Activated effector memory CD4-positive, alpha-beta T cell treated with anti-CD3 and anti-CD28 coated beads, Interleukin-2, amount 50 U/mL, for 16 hours (primary cell): ENCODE data around the gene TADA1.

ENCODE experiments used
- DNase-seq: peaks from one replicate; pipeline ENCODE4 v3.0.0-alpha.2; 2020

TADA1 gene, protein sequence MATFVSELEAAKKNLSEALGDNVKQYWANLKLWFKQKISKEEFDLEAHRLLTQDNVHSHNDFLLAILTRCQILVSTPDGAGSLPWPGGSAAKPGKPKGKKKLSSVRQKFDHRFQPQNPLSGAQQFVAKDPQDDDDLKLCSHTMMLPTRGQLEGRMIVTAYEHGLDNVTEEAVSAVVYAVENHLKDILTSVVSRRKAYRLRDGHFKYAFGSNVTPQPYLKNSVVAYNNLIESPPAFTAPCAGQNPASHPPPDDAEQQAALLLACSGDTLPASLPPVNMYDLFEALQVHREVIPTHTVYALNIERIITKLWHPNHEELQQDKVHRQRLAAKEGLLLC

DNA sequence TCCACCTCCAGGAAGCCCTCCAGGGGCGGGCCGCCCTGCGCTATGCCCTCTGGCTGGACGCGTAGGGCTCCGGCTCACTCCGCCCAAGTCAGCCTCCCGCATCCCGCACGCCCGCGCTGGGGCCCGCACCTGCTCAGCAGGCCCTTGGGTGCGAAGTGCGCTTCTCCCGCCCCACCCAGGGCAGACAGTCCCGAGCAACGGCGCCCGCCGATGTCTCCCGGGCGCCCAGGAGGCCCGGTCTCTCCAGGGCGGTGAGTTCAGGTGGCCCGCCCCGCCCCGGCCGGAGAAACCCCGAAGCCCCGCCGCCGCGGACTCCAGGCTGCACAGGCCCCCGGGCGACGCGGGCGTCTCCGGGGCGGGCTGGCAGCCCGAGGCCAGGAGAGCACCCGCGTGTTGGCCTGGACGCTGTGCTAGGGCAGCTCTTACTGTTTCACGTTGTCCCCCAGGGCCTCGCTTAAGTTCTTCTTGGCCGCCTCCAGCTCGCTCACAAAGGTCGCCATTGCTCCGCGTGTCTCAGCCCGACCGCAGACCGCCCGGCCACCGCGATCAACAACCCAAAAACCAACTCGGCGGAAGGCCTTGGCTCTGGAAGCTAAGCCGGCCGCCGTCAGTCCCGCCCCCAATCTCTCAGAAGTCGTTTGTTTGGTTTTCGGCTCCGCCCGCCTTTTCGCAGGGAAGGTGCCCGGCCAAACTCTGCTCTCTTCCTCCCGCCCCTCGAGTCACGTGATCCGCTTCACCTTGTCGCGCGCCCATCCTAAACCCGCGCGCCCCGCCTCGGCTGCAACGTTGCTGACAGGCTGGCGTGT lies at the start of gene TADA1:
Gene TADA1, minus strand, starts transcription at position 531 of the 806 bp plus-strand sequence. Its CDS starts 31 bp downstream, at position 500.
- DNase-seq, result peak; percentile 99

DNA sequence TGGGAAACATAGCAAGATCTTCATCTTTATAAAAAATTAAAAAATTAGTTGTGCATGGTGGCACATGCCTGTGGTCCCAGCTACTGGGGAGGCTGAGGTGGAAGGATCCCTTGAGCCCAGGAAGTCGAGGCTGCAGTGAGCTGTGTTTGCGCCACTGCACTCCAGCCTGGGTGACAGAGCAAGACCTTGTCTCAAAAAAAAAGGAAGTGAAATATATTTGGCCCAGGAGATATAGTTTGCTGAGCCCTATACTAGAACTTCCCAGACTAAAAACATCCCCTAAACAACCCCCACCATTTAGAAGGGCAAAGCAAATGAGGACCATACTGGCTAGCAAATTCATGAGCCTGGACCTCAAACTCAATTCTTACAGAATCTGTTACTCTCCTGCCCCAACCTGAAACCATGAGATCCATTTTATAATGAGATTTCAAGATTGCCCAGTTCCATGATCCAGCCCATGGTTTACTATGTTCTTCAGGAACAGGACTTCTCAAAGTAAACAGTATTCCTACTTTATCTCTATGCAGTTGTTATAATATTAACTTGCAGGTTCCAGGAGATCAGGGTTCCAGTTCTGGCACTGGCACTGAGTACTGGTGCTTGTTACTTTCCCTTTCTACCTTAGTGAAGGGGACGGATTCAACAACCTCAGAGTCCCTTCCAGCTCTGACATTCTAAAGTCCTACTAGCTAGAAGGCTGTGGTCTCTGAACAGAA lies 48.9 kb upstream of the TADA1 start:
- no peak for DNase-seq

DNA sequence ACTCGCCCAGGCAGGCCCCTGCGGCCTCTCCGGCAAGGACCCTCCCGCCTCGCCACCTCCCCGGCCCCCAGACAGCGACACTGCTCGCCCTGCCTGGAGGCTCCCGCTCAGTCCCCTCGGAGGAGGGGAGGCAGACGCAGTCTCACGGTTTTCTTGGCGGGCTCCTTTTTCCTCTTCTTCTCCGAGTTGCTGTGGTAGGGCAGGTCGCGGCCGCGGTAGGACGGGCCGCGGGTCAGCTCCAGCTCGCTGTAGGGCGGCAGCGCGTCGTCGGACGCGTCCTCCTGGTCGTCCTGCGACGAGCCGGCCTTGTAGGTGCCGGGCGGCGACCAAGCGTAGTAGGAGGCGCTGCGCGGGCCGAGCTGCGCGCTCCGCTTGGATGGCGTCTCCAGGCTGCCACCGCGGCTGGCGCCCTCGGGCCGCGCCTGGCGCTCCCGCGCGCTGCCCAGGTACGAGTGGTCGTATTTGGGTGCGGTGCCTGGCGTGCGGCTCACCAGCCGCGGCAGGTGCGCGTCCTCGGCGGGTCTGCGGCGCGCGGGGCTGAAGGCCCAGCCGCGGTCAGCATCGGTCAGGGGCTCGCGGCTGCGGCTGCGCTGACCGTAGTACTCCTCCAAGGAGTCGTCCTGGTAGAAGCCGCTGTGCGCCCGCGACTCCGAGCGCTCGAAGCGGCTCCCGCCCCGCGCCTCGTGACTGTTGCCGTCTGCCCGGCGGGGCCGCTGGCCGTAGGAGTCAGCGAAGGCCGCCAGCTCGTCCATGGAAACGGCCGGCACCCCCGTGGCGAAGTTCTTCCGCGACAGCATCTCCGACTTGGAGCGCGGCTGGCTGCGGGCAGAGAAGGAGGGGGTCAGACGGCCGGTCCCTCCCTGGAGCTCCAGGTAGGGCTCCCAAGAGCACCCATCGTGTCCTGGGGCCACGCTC lies 44.8 kb upstream of the TADA1 start:
- DNase-seq, result no peak

DNA sequence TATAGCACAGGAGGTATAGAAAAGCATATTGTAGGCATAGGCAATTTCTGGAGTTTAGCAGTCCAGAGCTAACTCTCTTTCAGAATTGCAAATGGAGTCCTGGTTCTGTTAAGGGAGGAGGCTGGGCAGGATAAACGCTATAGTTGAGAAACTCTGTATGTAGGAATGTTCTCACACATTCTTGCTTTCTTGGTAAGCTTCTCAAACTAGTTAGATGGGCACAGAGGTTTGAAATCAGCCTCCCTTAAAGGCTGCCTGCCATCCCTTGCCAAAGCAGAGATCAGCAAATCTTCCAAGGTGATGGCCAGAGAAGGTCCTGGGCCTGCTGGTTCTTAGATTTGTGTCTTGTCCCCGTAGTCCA lies 42.9 kb upstream of the TADA1 start:
- DNase-seq, result no peak

DNA sequence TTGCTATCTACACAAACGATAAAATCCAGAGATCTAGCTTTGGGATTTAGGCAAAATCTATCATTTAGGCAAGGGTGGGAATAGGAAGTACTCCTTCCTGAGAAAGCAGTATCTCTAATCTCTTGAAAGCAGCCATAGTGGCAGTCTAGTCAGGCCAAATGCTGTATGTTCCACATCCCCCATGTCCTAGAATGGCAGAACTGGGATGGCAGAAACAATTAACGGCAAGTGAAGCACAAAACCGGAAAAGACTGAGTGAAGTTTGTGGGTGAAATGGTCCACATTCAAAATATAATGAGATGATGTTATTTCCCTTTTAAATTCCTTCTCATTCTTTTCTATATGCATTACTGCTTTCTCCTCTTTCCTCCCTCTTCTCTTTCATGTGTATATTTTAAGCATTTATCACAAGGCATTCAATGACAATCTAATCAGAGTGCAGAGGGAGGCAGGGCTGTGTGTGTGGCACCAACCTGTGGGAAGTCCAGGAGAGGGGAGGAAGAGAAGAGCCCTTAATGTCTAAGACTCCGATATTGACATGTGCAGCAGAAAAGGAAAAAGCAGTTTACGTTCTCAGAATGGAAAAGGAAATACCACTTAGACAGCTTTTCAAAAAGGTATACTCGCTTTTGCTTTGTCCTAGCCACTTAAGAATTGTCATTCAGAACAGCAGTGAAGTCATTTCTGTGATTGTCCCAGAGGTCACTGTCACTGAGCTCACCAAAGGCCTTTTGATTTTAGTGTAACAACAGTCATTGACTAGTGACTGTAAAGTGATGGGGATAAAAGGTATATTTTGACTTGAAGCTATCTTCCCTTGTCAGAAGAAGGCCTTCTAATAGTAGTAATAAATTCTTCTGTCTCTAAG lies 42.3 kb upstream of the TADA1 start:
- no peak for DNase-seq

DNA sequence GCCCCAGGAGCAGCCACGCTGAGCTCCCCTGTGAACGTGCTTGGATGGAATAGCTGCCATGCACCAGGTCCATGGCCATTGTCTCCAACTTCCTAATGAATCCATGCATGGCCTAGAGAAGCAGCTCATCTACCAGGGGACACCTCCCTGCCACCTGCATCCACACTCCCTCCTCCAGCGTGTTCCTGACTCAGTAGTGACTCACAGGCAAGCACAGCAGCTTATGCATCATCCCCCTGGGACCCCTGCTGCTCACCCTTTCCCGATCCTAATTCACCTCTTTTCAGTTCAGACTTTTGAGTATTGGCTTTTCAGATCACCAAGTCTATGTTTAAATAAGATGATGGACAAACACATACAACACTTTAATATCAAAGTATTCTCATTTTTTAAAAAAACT lies 39.9 kb upstream of the TADA1 start:
- DNase-seq, result no peak

DNA sequence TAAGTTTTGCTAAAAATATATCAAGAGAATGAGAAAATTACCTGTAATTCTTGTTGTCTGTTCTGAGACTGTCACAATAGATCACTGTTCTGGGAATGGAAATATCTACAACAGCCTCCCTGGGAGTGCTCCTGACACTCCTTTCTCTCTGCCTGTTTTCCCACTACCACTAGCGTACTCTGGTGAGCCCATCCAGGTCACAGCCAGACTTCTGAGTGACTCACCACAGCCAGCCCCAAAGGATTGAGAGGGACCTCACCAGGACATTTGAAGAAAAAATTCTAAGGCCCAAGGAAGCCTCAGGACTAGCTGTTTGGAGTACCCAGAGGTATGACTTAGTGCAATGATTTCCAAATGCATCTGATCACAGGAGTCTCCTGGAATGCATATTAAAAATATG lies 39.0 kb upstream of the TADA1 start:
- DNase-seq, result no peak

DNA sequence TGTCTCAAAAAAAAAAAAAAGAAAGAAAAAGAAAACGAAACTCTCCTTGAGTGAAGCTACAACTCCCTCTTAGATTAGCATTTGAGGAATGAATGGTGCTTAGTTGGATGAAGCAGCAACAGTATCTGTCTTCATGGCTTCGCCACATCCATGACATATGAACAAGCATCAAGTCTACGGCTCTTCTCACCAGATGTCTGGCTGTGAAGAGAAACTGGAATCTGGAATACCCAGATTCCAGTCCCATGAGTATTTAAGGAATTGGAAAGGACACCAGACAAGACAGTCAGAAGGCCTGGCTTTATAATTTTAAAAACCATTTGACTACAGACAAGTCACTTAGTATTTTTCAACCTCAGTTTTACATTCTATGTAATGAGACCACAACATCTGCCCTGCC lies 38.0 kb upstream of the TADA1 start:
- DNase-seq, result no peak

DNA sequence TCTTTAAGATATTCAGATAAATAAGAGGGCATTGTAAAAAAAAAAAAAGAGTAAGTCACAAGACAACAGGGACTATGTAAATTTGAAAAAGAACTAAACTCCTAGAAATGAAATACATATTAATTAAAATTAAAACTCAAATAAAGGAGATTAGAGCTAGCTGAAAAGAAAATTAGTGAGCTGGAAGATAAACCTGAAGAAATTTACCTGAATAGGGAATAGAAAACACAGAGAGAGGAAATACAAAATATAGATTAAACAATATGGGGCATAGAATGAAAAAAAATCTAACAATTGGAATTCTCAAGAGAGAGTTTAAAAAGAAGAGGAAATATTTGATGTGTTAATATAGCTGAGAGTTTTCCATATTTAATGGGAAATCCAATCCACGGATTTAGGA lies 35.6 kb upstream of the TADA1 start:
- DNase-seq, result no peak

DNA sequence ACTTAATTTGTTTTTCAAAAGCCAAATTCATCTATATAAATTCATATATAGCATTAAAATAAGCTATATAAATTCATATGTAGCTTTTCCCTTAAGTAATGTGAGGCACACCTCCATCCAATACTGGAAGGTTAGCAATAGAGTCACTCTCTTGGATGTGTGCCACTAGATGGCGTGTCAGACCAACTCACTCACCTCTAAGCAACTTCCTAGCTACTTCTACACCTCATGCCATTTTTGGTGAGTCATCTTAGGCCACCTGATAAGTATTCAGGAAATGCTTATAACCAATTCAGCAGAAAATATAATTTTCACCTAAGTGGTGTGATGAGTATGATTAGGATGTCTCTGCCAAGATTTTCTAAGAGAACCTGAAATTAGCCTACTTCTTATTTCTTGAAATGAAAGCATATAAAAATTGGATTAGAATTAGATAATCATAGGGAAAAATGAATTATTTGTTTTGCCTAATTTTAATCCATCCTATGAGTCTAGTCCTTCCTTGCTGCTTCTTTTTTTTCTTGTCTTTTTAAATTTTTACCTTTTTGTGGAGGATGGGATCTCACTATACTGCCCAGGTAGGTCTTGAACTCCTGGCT lies 34.4 kb upstream of the TADA1 start:
- peak; percentile 88 for DNase-seq

DNA sequence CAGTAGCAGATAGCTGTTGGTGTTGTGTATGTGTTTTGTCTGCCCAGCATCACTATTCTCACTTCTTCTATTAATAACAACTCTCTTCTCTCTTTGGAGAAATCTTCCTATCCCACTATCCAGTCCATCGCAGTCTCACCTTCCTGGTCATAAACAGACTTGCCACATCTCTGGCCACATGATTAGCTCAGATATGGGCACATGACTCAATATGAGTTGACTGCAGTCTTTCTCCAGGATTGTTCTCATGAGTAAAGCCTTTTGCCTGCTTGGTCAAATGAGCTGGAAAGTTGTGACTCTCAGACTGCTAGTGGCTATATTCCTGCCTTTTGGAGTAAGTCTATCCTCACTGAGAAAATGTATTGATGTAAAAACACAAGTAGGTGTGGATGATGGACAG lies 32.9 kb upstream of the TADA1 start:
- no peak for DNase-seq

DNA sequence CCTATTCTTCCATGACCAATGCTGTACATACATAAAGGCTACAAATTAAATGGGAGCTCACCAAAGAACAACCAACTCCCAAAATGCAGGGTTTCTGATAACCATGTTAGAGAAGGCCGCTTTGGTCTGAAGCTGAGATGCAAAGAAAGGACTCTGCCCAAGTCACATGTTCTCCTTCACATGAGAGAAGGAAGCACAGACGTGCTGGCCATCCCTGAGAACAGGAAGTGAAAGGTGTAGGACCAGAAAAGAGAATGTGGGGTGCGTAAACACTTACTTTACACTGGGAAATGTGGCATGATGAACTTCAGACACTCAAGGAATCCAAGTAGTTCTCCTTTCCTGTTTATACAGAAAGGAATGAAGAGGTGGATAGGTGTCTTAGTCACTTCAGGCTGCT lies 31.7 kb upstream of the TADA1 start:
- no peak for DNase-seq

DNA sequence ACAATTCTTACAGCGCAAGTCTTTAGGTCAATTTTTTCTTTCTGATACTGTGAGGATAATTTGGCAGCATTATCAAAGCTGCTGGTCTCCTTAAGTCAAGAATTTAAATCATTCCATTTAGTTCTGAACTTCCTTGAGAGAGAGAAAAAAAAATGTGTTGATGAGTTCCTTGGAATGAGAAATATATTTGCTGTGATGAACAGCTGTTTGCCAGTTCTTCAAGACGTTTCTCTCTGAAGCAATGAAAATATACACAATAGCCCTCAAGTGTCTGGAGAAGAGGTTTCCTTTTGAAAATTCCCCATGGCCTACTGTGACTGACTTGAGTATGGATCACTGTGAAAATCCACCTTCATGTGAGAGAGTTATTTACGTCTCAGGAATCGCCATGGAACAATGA lies 31.0 kb upstream of the TADA1 start:
- no peak for DNase-seq

DNA sequence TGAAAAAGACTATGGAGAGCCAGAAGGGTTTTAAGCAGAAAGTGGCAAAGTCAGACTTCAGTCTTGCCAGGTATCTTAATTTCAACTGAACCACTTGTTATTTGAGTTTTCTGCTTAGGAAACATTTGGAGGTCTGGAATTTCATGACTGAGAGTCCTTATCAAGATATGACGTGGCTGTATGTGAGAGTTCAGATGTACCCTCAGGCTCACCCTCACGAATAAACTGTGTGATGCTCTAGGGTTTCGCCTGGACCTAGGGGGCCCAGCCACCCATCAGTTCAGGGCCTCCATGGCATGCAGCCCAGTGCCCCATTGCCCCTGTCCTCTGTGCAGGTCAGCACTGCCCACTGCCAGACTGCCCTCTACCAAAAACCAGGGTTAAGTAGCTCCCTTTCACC lies 30.6 kb upstream of the TADA1 start:
- no peak for DNase-seq

DNA sequence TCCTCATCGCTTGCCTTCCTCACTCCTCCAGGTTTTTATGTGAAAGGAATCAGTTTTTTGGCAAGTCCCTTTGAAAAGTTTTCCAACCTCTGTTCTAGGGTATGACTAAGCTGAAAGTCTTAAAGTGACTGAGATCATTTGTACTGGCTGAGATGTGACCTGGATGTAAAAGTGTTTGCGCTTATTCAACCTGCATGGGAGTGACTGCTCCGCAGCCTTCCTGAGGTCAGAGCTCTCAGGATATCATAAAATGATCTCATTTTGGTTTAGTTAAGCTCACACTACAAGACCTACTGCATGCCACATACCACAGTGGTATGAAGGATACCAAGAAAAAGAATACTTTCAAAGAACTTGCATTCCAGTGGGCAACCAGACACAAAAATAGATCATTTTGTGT lies 29.8 kb upstream of the TADA1 start:
- DNase-seq, result no peak

DNA sequence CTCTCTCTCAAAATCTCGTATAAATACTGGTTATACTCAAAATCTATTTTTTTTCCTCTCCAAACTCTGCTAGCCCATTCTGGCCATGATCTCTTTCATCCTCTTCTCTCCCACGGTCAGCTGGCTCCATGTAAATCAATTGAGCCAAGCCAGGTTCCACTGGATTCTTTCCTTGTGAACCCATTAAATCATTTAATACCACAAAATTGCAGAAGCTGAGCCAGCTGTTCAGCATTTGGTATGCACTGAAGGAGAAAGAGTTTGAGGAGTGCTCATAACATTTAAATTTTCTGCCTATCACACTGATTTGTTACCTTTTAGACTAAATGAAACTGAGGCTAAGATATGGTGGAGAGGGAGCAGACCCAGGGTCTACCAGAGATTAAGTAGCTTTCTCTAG lies 29.1 kb upstream of the TADA1 start:
- no peak for DNase-seq

DNA sequence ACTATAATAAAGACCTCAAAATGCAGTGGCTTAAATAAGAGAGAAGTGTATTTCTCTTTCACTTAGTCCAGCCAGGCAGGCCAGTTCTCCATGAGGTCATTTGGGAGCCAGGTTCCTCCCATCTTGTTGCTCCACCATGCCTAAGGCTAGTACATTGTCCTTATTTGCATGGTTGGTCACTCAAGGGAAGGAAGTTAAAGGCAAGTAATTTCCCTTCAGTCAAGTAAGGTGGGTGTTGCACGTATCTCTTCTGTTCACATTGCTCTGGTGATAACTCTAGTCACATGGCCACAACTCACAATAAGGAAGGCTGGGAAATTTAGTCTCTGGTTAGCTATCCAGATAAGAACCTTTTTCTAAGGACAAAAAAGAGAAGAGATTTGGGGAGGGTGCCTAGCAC lies 27.2 kb upstream of the TADA1 start:
- no peak for DNase-seq

DNA sequence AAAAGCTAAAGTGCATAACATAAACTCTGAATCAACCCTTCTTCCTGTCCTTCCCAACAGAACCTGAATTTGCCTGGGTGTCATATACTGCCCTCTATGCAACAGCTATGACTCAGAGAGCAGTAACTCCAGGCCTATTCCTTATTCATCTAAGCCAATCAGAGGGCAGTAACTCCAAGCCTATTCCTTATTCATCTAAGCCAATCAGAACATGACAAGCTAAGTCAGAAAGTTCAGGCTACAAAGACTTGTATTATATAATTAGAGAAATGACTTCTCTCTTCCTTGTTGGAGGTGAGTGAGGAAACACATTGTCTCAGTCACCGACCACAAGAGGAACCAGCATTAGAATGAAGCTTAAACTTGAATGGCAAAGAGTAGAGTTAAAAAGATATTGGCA lies 26.2 kb upstream of the TADA1 start:
- DNase-seq, result no peak

DNA sequence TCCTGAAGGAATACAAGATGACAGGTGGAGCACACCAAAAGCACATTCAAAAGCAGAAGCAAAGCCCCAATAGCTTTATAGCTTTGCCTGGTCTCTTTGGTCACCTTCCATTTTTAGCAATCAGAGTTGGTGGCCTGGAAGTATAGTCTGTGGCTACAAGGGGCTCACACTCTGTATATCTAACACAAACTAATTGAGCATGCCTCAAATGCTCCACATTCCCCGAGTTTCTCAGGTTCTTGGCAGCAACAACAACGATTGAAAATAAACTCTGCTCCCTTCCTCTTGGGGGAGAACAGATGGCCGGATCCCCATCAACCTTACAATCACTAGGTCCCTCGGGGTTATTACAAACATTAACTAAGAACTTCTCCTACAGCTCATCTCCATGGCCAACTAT lies 24.9 kb upstream of the TADA1 start:
- no peak for DNase-seq

DNA sequence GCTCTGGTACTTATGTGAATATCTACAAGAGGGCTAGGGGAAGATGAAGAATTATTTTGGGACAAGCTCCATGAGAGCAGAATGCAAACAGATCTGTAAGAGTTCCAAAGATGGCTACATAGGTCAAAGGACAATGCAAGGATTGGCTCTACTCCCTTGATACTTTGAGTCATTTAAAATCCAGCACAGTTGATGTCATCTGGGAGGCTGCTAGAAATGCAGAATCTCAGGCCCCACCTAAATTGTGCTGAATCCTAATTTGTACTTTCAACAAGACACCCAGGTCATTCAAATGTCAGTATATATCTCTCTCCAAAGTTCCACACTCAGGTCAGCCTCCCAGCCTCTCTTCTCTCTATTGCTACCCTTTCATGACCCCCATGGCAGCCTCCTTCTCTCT lies 23.7 kb upstream of the TADA1 start:
- no peak for DNase-seq

DNA sequence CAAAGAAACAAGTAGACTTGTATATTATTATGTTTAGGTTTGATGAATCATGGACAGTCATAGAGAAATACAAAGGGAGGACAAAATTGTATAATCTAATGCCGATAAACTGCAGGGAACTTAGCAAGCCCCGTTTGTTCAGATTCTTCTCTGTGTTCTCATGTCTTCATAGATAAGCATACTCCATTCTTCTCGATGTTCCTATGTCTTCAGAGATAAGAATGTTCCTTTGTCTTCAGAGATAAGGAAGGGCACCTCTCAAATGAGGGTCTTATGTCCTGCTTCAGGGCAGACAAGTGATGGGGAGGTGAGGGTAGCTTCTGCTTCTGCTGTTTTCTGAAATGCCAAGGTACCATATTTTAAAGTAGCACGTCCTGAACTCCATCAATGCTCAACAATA lies 19.7 kb upstream of the TADA1 start:
- no peak for DNase-seq
